ENCODE data around the gene ANAPC5.

ANAPC5 gene

DNA sequence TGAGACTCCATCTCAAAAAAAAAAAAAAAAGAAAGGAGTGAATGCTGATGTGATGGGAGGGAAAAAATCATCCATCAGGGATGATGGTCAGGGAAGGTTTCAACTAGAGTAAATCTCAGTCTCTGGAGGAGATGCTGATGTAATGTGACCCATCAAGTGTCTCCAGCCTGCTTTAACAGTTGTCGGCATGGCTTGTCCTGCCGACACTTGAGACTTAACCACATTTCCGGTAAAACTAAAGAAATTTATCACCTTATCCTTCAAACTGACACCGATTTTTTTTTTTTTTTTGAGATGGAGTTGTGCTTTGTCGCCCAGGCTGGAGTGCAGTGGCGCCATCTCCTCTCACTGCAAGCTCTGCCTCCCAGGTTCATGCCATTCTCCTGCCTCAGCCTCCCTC lies 21.5 kb upstream of the ANAPC5 start:
- TF ChIP-seq, protein P1, sequence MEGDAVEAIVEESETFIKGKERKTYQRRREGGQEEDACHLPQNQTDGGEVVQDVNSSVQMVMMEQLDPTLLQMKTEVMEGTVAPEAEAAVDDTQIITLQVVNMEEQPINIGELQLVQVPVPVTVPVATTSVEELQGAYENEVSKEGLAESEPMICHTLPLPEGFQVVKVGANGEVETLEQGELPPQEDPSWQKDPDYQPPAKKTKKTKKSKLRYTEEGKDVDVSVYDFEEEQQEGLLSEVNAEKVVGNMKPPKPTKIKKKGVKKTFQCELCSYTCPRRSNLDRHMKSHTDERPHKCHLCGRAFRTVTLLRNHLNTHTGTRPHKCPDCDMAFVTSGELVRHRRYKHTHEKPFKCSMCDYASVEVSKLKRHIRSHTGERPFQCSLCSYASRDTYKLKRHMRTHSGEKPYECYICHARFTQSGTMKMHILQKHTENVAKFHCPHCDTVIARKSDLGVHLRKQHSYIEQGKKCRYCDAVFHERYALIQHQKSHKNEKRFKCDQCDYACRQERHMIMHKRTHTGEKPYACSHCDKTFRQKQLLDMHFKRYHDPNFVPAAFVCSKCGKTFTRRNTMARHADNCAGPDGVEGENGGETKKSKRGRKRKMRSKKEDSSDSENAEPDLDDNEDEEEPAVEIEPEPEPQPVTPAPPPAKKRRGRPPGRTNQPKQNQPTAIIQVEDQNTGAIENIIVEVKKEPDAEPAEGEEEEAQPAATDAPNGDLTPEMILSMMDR (IDR thresholded peaks at IDR 0.05; ENCODE audit: insufficient read depth, low read length, poor library complexity, severe bottlenecking): no peak
- DNase-seq (ENCODE audit: extremely low read depth, insufficient read length): no peak
- no peaks in the 10 kb centered on the region for H3K27me3 ChIP-seq (replicated peaks; ENCODE audit: control insufficient read depth, insufficient read depth, low read length)
- H3K4me3 ChIP-seq (replicated peaks; ENCODE audit: low read depth, low read length): no peak overlapping the region
- no peaks in the 10 kb centered on the region for H3K36me3 ChIP-seq (ENCODE audit: control insufficient read depth, insufficient read depth, low read length)

DNA sequence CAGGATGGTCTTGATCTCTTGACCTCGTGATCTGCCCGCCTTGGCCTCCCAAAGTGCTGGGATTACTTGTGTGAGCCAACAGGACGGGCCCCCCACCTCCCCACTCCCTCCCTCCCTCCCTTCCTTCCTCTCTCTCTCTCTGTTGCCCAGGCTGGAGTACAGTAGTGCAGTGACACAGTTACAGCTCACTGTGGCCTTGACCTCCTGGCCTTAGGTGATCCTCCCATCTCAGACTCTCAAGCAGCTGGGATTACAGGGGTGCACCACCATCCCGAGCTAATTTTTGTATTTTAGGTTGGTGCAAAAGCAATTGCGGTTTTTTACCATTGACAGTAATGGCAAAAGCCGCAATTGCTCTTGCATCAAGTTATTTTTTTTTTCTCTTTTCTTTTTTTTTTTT lies 19.2 kb upstream of the ANAPC5 start:
- no peaks in the 10 kb centered on the region for H3K27me3 ChIP-seq (replicated peaks; ENCODE audit: control insufficient read depth, insufficient read depth, low read length)
- no peak for DNase-seq (ENCODE audit: extremely low read depth, insufficient read length)
- TF ChIP-seq, protein P1 (IDR thresholded peaks at IDR 0.05; ENCODE audit: insufficient read depth, low read length, poor library complexity, severe bottlenecking): no peak
- H3K4me3 ChIP-seq (replicated peaks; ENCODE audit: low read depth, low read length): no peak overlapping the region
- no peaks in the 10 kb centered on the region for H3K36me3 ChIP-seq (ENCODE audit: control insufficient read depth, insufficient read depth, low read length)

DNA sequence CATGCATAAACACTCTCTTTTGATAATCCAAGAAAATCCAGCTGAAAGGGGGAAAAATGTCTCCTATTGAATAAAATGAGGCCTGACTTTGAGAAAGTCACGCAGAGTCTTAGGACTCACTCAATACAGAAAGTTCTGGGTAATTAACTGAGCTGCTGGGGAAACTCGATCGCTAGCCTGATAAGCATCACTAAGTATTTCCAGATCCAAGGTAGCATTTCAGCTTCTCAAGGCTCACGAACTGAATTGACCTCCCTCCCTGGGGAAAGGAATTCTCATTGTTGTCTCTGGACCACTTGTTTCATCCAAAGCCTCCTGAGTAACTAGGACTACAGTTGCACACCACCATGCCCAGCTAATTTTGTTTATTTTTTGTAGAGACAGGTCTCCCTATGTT lies 13.8 kb upstream of the ANAPC5 start:
- Histone ChIP-seq H3K36me3 (ENCODE audit: control insufficient read depth, insufficient read depth, low read length) (no peaks in the 10 kb centered on the region), H3K27me3 (replicated peaks; ENCODE audit: control insufficient read depth, insufficient read depth, low read length) (no peaks in the 10 kb centered on the region), H3K4me3 (replicated peaks; ENCODE audit: low read depth, low read length) (no peak overlapping the region)
- TF ChIP-seq, protein P1 (IDR thresholded peaks at IDR 0.05; ENCODE audit: insufficient read depth, low read length, poor library complexity, severe bottlenecking): no peak
- no peak for DNase-seq (ENCODE audit: extremely low read depth, insufficient read length)

DNA sequence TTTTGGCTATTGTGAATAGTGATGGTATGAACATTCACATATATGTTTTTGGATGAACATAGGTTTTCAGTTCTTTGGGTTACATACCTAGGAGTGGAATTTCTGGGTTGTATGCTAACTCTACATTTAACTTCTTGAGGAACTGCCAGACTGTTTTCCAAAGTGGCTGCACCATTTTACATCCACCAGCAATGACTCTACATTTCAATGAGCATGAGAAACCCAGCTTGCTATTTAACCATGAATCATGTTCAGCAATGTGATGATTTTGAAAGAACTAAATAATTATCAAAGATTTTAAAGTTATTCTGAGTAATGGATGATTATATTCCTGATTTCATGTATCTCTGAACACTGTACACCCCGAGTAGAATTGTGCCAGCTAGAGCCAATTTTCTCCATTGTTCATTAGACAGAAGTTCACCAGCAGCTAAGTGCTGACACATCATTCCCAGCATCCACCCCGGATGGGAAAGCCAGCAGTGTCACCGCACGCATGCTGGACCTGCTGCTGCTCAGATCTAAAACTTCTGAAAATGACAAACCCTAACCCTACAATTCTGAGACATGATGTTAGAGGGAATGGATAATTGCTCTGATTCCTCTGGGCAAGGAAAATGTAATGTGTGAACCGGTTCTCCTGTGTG lies 13.3 kb upstream of the ANAPC5 start:
- H3K36me3 ChIP-seq (ENCODE audit: control insufficient read depth, insufficient read depth, low read length): no peaks in the 10 kb centered on the region
- no peaks in the 10 kb centered on the region for H3K27me3 ChIP-seq (replicated peaks; ENCODE audit: control insufficient read depth, insufficient read depth, low read length)
- no peak overlapping the region for H3K4me3 ChIP-seq (replicated peaks; ENCODE audit: low read depth, low read length)
- no peak for DNase-seq (ENCODE audit: extremely low read depth, insufficient read length)
- TF ChIP-seq, protein P1 (IDR thresholded peaks at IDR 0.05; ENCODE audit: insufficient read depth, low read length, poor library complexity, severe bottlenecking): no peak

DNA sequence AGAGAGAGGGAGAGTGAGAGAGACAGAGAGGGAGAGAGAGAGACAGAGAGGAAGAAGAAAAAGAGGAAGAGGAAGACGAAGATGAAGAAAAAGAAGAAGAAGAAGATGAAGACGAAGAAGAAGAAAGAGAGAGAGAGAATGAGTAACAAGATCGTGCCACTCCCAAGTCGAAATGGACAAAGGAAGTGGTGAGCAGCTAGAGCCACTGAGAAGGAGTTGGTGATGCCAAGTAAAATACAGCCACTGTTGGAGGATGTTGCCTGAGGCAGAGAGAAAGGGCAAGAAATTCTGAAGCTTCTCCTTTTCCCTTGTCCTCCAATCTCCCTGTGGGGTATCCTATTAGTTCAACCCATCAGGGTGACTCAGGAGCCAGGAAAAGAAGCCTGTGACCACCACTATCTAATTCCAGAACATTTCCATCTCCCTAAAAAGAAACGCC lies 12.5 kb upstream of the ANAPC5 start:
- no peaks in the 10 kb centered on the region for H3K27me3 ChIP-seq (replicated peaks; ENCODE audit: control insufficient read depth, insufficient read depth, low read length)
- H3K4me3 ChIP-seq (replicated peaks; ENCODE audit: low read depth, low read length): no peak overlapping the region
- H3K36me3 ChIP-seq (ENCODE audit: control insufficient read depth, insufficient read depth, low read length): no peaks in the 10 kb centered on the region
- no peak for DNase-seq (ENCODE audit: extremely low read depth, insufficient read length)
- TF ChIP-seq, protein P1 (IDR thresholded peaks at IDR 0.05; ENCODE audit: insufficient read depth, low read length, poor library complexity, severe bottlenecking): no peak

DNA sequence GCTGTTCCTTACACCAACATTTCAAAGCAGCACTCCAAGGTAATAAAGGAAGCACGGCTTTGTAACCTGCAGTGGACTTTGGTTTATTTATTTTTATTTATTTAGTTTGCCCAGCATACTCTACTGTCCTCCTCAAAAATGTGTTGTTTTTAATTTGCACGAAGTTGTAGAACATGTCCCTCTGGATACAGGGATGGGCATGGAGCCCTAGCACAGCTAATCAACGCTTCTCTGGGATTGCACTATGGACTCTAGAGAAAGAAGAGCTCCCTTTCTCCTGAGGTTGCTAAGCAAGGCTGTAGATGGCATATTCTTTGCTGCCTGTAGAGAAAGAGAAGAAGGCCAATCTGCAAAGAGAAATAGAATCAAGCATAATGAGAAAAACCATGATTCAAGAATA lies 5.9 kb upstream of the ANAPC5 start:
- TF ChIP-seq, protein P1 (IDR thresholded peaks at IDR 0.05; ENCODE audit: insufficient read depth, low read length, poor library complexity, severe bottlenecking): no peak
- DNase-seq (ENCODE audit: extremely low read depth, insufficient read length): no peak
- Histone ChIP-seq H3K27me3 (replicated peaks; ENCODE audit: control insufficient read depth, insufficient read depth, low read length) (no peaks in the 10 kb centered on the region), H3K36me3 (ENCODE audit: control insufficient read depth, insufficient read depth, low read length) (no peaks in the 10 kb centered on the region), H3K4me3 (replicated peaks; ENCODE audit: low read depth, low read length) (no peak overlapping the region)
